ENCODE results near the gene NKX2-1. TPM values are rescaled to one million over a fixed set of nuclear protein-coding genes. Genes with fewer than 3 reads are reported as not detected.

The NKX2-1 gene
- total RNA-seq, 1 donor from 2014 or later, result not detected

- FAIRE-seq (no peak), DNase-seq (ENCODE audit: low read depth) (no peak)
Measured at GRCh38 chr14:36524874-36525745, 5.1 kb upstream of the NKX2-1 start.

GRCh38 chr14:36524220-36524837 lies 4.3 kb upstream of the NKX2-1 start:
- H3K36me3 ChIP-seq (ENCODE audit: insufficient read depth, low read length), result no peaks in the 10 kb centered on the region
- Mint-ChIP-seq H3K27me3 (ENCODE audit: low read depth, unreplicated experiment) (peaks cover 87% of the 10 kb centered on the region), H3K4me3 (ENCODE audit: unreplicated experiment) (no peak overlapping the region), H3K4me1 (ENCODE audit: low read depth, unreplicated experiment) (no peaks in the 10 kb centered on the region), H3K9me3 (ENCODE audit: unreplicated experiment) (peaks cover 31% of the 10 kb centered on the region), H3K27ac (ENCODE audit: unreplicated experiment) (no peak overlapping the region), H3K36me3 (ENCODE audit: low read depth, unreplicated experiment) (no peaks in the 10 kb centered on the region)
- no peak overlapping the region for H2AFZ ChIP-seq (ENCODE audit: low read depth, low read length)
- H3K9ac ChIP-seq (ENCODE audit: low read length), result no peak overlapping the region
- no peaks in the 10 kb centered on the region for H4K20me1 ChIP-seq (ENCODE audit: insufficient read depth, low read length)
- DNase-seq (ENCODE audit: low read depth) (no peak), FAIRE-seq (no peak)
- H3K27me3 ChIP-seq (ENCODE audit: insufficient read depth, low read length), result peaks cover 68% of the 10 kb centered on the region
- no peak overlapping the region for H3K4me2 ChIP-seq (ENCODE audit: low read length)
- H3K9me3 ChIP-seq (ENCODE audit: insufficient read depth, low read depth, low read length), result no peaks in the 10 kb centered on the region
- H3K27ac ChIP-seq (ENCODE audit: low read depth, low read length), result no peak overlapping the region
- no peak overlapping the region for H3K4me3 ChIP-seq (ENCODE audit: insufficient read depth, low read depth, low read length)
- H3K4me1 ChIP-seq (ENCODE audit: insufficient read depth, low read length), result peaks cover 6% of the 10 kb centered on the region
- no peaks in the 10 kb centered on the region for H3K79me2 ChIP-seq (ENCODE audit: insufficient read depth, low read length)
- TF ChIP-seq EZH2 (IDR thresholded peaks at IDR 0.05; ENCODE audit: insufficient read depth, low read length) (no peak), CTCF (IDR thresholded peaks at IDR 0.05; ENCODE audit: insufficient read depth, low read depth, low read length) (no peak)

More at GRCh38 chr14:36524874-36525745, 5.1 kb upstream of the NKX2-1 start:
- Histone ChIP-seq H3K9ac (ENCODE audit: low read length) (no peak overlapping the region), H3K4me1 (ENCODE audit: insufficient read depth, low read length) (peaks cover 6% of the 10 kb centered on the region), H3K4me3 (ENCODE audit: insufficient read depth, low read depth, low read length) (no peak overlapping the region), H3K27me3 (ENCODE audit: insufficient read depth, low read length) (peaks cover 62% of the 10 kb centered on the region), H3K4me2 (ENCODE audit: low read length) (no peak overlapping the region), H3K27ac (ENCODE audit: low read depth, low read length) (no peak overlapping the region), H3K79me2 (ENCODE audit: insufficient read depth, low read length) (no peaks in the 10 kb centered on the region), H4K20me1 (ENCODE audit: insufficient read depth, low read length) (no peaks in the 10 kb centered on the region), H2AFZ (ENCODE audit: low read depth, low read length) (no peak overlapping the region), H3K36me3 (ENCODE audit: insufficient read depth, low read length) (no peaks in the 10 kb centered on the region), H3K9me3 (ENCODE audit: insufficient read depth, low read depth, low read length) (no peaks in the 10 kb centered on the region)
- TF ChIP-seq CTCF (IDR thresholded peaks at IDR 0.05; ENCODE audit: insufficient read depth, low read depth, low read length) (peak; percentile 37), EZH2 (IDR thresholded peaks at IDR 0.05; ENCODE audit: insufficient read depth, low read length) (peak; percentile 65)
- peaks cover 87% of the 10 kb centered on the region for H3K27me3 Mint-ChIP-seq (ENCODE audit: low read depth, unreplicated experiment)
- H3K4me3 Mint-ChIP-seq (ENCODE audit: unreplicated experiment), result no peak overlapping the region
- peaks cover 30% of the 10 kb centered on the region for H3K9me3 Mint-ChIP-seq (ENCODE audit: unreplicated experiment)
- no peaks in the 10 kb centered on the region for H3K36me3 Mint-ChIP-seq (ENCODE audit: low read depth, unreplicated experiment)
- no peaks in the 10 kb centered on the region for H3K4me1 Mint-ChIP-seq (ENCODE audit: low read depth, unreplicated experiment)
- H3K27ac Mint-ChIP-seq (ENCODE audit: unreplicated experiment), result no peak overlapping the region

Data from astrocyte (in vitro differentiated cells and primary cell).